Panc1 (cell line): ENCODE data around the gene FRMPD1. TPM values are rescaled to one million over a fixed set of nuclear protein-coding genes. Genes with fewer than 3 reads are reported as not detected.

Experiments used
- ATAC-seq: fragments of 200-7000 bp; cut with Tn5 transposase; 2 replicates; pipeline ENCODE4 v1.9.1; 2020; ENCODE audit warnings: mild to moderate bottlenecking, moderate library complexity
- BruUV-seq: library from RNA; stranded (reverse); fragments of 400-500 nt; replicated peaks from 2 replicates; lab custom pipeline; 2021; lab: Mats Ljungman, UMichigan
- CTCF ChIA-PET: fragments of 300-600 bp; sonication (Branson Sonifier 250); formaldehyde crosslinking; loops from one replicate; lab custom pipeline; 2022; ENCODE audit warnings: antibody characterized with exemption; lab: Charles Lee
- POLR2A ChIA-PET: fragments of 300-600 bp; sonication (Branson Sonifier 250); formaldehyde crosslinking; loops from one replicate; lab custom pipeline; 2022; ENCODE audit warnings: antibody characterized with exemption; lab: Charles Lee
- DNase-seq: peaks from one replicate; pipeline ENCODE4 v3.0.0-alpha.2; 2010; ENCODE audit warnings: low read depth, low spot score
- H3K27ac ChIP-seq: 2 replicates; pipeline ENCODE4 v1.5.1; 2011; ENCODE audit warnings: mild to moderate bottlenecking, low read length, inconsistent platforms
- H3K27me3 ChIP-seq: fragments of 200-500 bp; sonication (Bioruptor generic); 2 replicates; pipeline ENCODE4 v1.6.0; 2014; ENCODE audit warnings: low read length, inconsistent platforms; ENCODE audit not compliant: control insufficient read depth, insufficient read depth
- H3K36me3 ChIP-seq: fragments of 200-500 bp; sonication (Bioruptor generic); 2 replicates; pipeline ENCODE4 v1.5.1; 2014; ENCODE audit warnings: inconsistent platforms, mild to moderate bottlenecking, low read length, moderate library complexity; ENCODE audit not compliant: control insufficient read depth, insufficient read depth
- H3K4me1 ChIP-seq: 2 replicates; pipeline ENCODE4 v1.5.1; 2011; ENCODE audit warnings: inconsistent platforms, mild to moderate bottlenecking, low read length, moderate library complexity; ENCODE audit not compliant: control insufficient read depth, insufficient read depth
- H3K4me3 ChIP-seq, 2 experiments: 2 replicates each; pipeline ENCODE4 v1.5.1; 2011 to 2012; ENCODE audit warnings: low read depth in 2 of 2, low read length in 2 of 2, mild to moderate bottlenecking in 2 of 2, inconsistent platforms in 1 of 2, moderate library complexity in 1 of 2
- H3K9me3 ChIP-seq: fragments of 200-500 bp; sonication (Bioruptor generic); 2 replicates; pipeline ENCODE4 v1.5.1; 2014; ENCODE audit warnings: low read depth, mild to moderate bottlenecking, inconsistent platforms, low read length, moderate library complexity; ENCODE audit not compliant: control insufficient read depth, insufficient read depth
- POLR2AphosphoS5 ChIP-seq: IDR thresholded peaks from 2 replicates; pipeline ENCODE4 v1.6.1; 2012; ENCODE audit warnings: mild to moderate bottlenecking, low read depth, low read length, moderate library complexity
- SIN3A ChIP-seq: IDR thresholded peaks from 2 replicates; pipeline ENCODE4 v1.6.1; 2012; ENCODE audit warnings: low read depth, mild to moderate bottlenecking, low read length, moderate library complexity, borderline replicate concordance; ENCODE audit not compliant: insufficient read depth
- TCF7L2 ChIP-seq: IDR thresholded peaks from 2 replicates; pipeline ENCODE4 v1.6.1; 2011; ENCODE audit warnings: mild to moderate bottlenecking, low read depth, low read length, inconsistent platforms
- in situ Hi-C: cut with HindIII; loops from 2 replicates; pipeline ENCODE4 v1.10.0; 2016; ENCODE audit warnings: low sequenced_read_pairs, low pct_unique_long_range_greater_than_20kb
- intact Hi-C: fragments of 100-400 bp; cut with micrococcal nuclease; formaldehyde crosslinking; loops from one replicate; pipeline ENCODE4 v1.10.0; 2022; ENCODE audit not compliant: unreplicated experiment
- total RNA-seq: library from RNA; stranded (reverse); gene quantifications from one replicate; pipeline ENCODE4 v1.2.1, GENCODE V29; 2021; ENCODE audit not compliant: unreplicated experiment
- TF ChIP-seq, protein P1 (sequence below), 2 experiments: IDR thresholded peaks; 2 replicates each; pipeline ENCODE4 v1.6.1; 2011 to 2012; ENCODE audit warnings: low read depth in 2 of 2, control low read depth in 1 of 2, low read length in 1 of 2, mild to moderate bottlenecking in 1 of 2, moderate library complexity in 1 of 2; ENCODE audit not compliant: insufficient read depth in 1 of 2
- TF ChIP-seq, protein P2 (sequence below): fragments of 450-650 bp; IDR thresholded peaks from 2 replicates; pipeline ENCODE4 v1.5.1; 2017; ENCODE audit warnings: mild to moderate bottlenecking

Gene FRMPD1
- total RNA-seq, 1 experiment from 2014 or later: 0.21 TPM

DNA sequence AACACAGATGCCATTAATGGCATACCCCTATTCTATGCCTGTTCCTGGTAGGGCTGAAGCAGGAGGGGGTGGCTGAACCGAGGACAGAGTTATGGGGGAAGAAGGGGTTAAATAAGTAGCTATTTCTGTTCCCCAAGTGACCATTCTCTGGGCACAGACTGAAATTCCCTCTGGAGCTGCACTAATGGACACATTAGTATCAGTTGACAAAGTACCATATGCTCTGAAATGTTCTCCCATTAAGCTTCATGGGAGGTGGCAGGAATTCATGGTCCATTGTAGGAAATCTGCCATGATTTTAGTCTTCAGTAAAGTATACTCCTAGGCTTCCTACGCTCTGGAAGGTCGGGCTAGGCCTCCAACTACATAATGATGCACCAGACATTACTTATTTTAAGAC lies 10.5 kb upstream of the FRMPD1 start:
- ATAC-seq (no peak), DNase-seq (no peak)
- H3K36me3 ChIP-seq: no peaks in the 10 kb centered on the region
- ChIA-PET CTCF (no interaction called here), POLR2A (no interaction called here)
- no peak for TF ChIP-seq POLR2AphosphoS5
- TF ChIP-seq, protein P1, sequence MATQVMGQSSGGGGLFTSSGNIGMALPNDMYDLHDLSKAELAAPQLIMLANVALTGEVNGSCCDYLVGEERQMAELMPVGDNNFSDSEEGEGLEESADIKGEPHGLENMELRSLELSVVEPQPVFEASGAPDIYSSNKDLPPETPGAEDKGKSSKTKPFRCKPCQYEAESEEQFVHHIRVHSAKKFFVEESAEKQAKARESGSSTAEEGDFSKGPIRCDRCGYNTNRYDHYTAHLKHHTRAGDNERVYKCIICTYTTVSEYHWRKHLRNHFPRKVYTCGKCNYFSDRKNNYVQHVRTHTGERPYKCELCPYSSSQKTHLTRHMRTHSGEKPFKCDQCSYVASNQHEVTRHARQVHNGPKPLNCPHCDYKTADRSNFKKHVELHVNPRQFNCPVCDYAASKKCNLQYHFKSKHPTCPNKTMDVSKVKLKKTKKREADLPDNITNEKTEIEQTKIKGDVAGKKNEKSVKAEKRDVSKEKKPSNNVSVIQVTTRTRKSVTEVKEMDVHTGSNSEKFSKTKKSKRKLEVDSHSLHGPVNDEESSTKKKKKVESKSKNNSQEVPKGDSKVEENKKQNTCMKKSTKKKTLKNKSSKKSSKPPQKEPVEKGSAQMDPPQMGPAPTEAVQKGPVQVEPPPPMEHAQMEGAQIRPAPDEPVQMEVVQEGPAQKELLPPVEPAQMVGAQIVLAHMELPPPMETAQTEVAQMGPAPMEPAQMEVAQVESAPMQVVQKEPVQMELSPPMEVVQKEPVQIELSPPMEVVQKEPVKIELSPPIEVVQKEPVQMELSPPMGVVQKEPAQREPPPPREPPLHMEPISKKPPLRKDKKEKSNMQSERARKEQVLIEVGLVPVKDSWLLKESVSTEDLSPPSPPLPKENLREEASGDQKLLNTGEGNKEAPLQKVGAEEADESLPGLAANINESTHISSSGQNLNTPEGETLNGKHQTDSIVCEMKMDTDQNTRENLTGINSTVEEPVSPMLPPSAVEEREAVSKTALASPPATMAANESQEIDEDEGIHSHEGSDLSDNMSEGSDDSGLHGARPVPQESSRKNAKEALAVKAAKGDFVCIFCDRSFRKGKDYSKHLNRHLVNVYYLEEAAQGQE (IDR thresholded peaks at IDR 0.05; ENCODE audit: insufficient read depth in 1 of 2, low read depth in 2 of 2, low read length in 1 of 2): no peak
- TF ChIP-seq TCF7L2: no peak
- TF ChIP-seq SIN3A: no peak
- TF ChIP-seq, protein P2, sequence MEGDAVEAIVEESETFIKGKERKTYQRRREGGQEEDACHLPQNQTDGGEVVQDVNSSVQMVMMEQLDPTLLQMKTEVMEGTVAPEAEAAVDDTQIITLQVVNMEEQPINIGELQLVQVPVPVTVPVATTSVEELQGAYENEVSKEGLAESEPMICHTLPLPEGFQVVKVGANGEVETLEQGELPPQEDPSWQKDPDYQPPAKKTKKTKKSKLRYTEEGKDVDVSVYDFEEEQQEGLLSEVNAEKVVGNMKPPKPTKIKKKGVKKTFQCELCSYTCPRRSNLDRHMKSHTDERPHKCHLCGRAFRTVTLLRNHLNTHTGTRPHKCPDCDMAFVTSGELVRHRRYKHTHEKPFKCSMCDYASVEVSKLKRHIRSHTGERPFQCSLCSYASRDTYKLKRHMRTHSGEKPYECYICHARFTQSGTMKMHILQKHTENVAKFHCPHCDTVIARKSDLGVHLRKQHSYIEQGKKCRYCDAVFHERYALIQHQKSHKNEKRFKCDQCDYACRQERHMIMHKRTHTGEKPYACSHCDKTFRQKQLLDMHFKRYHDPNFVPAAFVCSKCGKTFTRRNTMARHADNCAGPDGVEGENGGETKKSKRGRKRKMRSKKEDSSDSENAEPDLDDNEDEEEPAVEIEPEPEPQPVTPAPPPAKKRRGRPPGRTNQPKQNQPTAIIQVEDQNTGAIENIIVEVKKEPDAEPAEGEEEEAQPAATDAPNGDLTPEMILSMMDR: no peak
- no TSS peak for BruUV-seq
- intact Hi-C loops (no loop called here), in situ Hi-C loops (no loop called here)
- H3K4me3 ChIP-seq: no peak overlapping the region
- no peaks in the 10 kb centered on the region for H3K9me3 ChIP-seq
- peaks cover 44% of the 10 kb centered on the region for H3K27me3 ChIP-seq
- no peaks in the 10 kb centered on the region for H3K4me1 ChIP-seq
- no peak overlapping the region for H3K27ac ChIP-seq

- Histone ChIP-seq H3K36me3 (no peaks in the 10 kb centered on the region), H3K9me3 (no peaks in the 10 kb centered on the region), H3K27me3 (peaks cover 55% of the 10 kb centered on the region), H3K4me3 (no peak overlapping the region), H3K27ac (no peak overlapping the region), H3K4me1 (no peaks in the 10 kb centered on the region)
- no TSS peak for BruUV-seq
- no peak for ATAC-seq
- POLR2A ChIA-PET: no interaction called here
- CTCF ChIA-PET: interaction anchor here (0.6 kb wide), 1 partner anchor 57 kb away, joined by 3 read pairs; no protein-coding TSS in a partner anchor
- TF ChIP-seq, protein P2: no peak
- TF ChIP-seq, protein P1 (IDR thresholded peaks at IDR 0.05; ENCODE audit: insufficient read depth in 1 of 2, low read depth in 2 of 2, low read length in 1 of 2): no peak
- TF ChIP-seq SIN3A: no peak
- no peak for TF ChIP-seq POLR2AphosphoS5
- TF ChIP-seq TCF7L2: no peak
- in situ Hi-C loops: no loop called here
- DNase-seq: no peak
- intact Hi-C loops: no loop called here
These were observed 9.4 kb upstream of the FRMPD1 start for GRCh38 chr9:37641331-37641730.
